ENCODE results near the gene ZNF425. TPM values are rescaled to one million over a fixed set of nuclear protein-coding genes. Genes with fewer than 3 reads are reported as not detected.
"Not testable (repeated sequence)": the region's sequence is repeated elsewhere in the genome, so short reads cannot be mapped to it uniquely, and the experiment has no call there.

ZNF425 gene
- total RNA-seq, 2 donors from 2014 or later = 0.96 to 1.0 TPM

GRCh38 chr7:149103424-149103823 lies 22.7 kb downstream of the ZNF425 start:
- H3K27ac ChIP-seq = no peak overlapping the region
- intact Hi-C loops (cut with DNase I) = no loop called here
- H3K36me3 ChIP-seq = no peaks in the 10 kb centered on the region
- TF ChIP-seq CTCF (IDR thresholded peaks at IDR 0.05) = no peak
- no peaks in the 10 kb centered on the region for H3K4me1 ChIP-seq
- H3K27me3 ChIP-seq = no peaks in the 10 kb centered on the region
- no peak overlapping the region for H3K4me3 ChIP-seq
- DNase-seq = no peak
- no peak overlapping the region for H3K9ac ChIP-seq (ENCODE audit: low read depth in 2 of 2, low read length in 2 of 2)
- no peaks in the 10 kb centered on the region for H3K9me3 ChIP-seq

GRCh38 chr7:149102666-149103065 lies 23.5 kb downstream of the ZNF425 start:
- no peak overlapping the region for H3K9ac ChIP-seq (ENCODE audit: low read depth in 2 of 2, low read length in 2 of 2)
- H3K36me3 ChIP-seq = no peaks in the 10 kb centered on the region
- H3K9me3 ChIP-seq = no peaks in the 10 kb centered on the region
- no peak overlapping the region for H3K4me3 ChIP-seq
- no peaks in the 10 kb centered on the region for H3K27me3 ChIP-seq
- no peak for DNase-seq
- TF ChIP-seq CTCF (IDR thresholded peaks at IDR 0.05) = no peak
- no peak overlapping the region for H3K27ac ChIP-seq
- H3K4me1 ChIP-seq = no peaks in the 10 kb centered on the region
- intact Hi-C loops (cut with DNase I) = no loop called here

- Histone ChIP-seq H3K27ac (no peak overlapping the region), H3K4me3 (no peak overlapping the region), H3K27me3 (no peaks in the 10 kb centered on the region), H3K9ac (ENCODE audit: low read depth in 2 of 2, low read length in 2 of 2) (no peak overlapping the region), H3K9me3 (no peaks in the 10 kb centered on the region), H3K4me1 (no peaks in the 10 kb centered on the region), H3K36me3 (no peaks in the 10 kb centered on the region)
- DNase-seq = no peak
- TF ChIP-seq CTCF (IDR thresholded peaks at IDR 0.05) = no peak
- intact Hi-C loops (cut with DNase I) = no loop called here
Observed at GRCh38 chr7:149100821-149101220, 25.3 kb downstream of the ZNF425 start.

GRCh38 chr7:149099058-149099457 lies 27.1 kb downstream of the ZNF425 start:
- Histone ChIP-seq H3K36me3 (no peaks in the 10 kb centered on the region), H3K9me3 (no peaks in the 10 kb centered on the region), H3K4me3 (no peak overlapping the region), H3K27me3 (no peaks in the 10 kb centered on the region), H3K4me1 (no peaks in the 10 kb centered on the region), H3K9ac (ENCODE audit: low read depth in 2 of 2, low read length in 2 of 2) (no peak overlapping the region), H3K27ac (no peak overlapping the region)
- no peak for DNase-seq
- no peak for TF ChIP-seq CTCF (IDR thresholded peaks at IDR 0.05)
- intact Hi-C loops (cut with DNase I) = no loop called here

- no peaks in the 10 kb centered on the region for H3K27me3 ChIP-seq
- no peaks in the 10 kb centered on the region for H3K9me3 ChIP-seq
- no peak overlapping the region for H3K9ac ChIP-seq (ENCODE audit: low read depth in 2 of 2, low read length in 2 of 2)
- no peak overlapping the region for H3K4me3 ChIP-seq
- intact Hi-C loops (cut with DNase I) = no loop called here
- no peaks in the 10 kb centered on the region for H3K4me1 ChIP-seq
- no peak overlapping the region for H3K27ac ChIP-seq
- no peaks in the 10 kb centered on the region for H3K36me3 ChIP-seq
- no peak for TF ChIP-seq CTCF (IDR thresholded peaks at IDR 0.05)
- no peak for DNase-seq
Observed at GRCh38 chr7:149097088-149097487, 29.0 kb downstream of the ZNF425 start.

GRCh38 chr7:149093228-149093627 lies 32.9 kb downstream of the ZNF425 start:
- no peak overlapping the region for H3K4me3 ChIP-seq
- no peak overlapping the region for H3K9ac ChIP-seq (ENCODE audit: low read depth in 2 of 2, low read length in 2 of 2)
- H3K27ac ChIP-seq = no peak overlapping the region
- TF ChIP-seq CTCF (IDR thresholded peaks at IDR 0.05) = no peak
- no peak for DNase-seq
- peaks cover 3% of the 10 kb centered on the region for H3K4me1 ChIP-seq
- H3K27me3 ChIP-seq = no peaks in the 10 kb centered on the region
- intact Hi-C loops (cut with DNase I) = no loop called here
- no peaks in the 10 kb centered on the region for H3K9me3 ChIP-seq
- H3K36me3 ChIP-seq = no peaks in the 10 kb centered on the region

GRCh38 chr7:149092244-149092643 lies 33.9 kb downstream of the ZNF425 start:
- H3K27ac ChIP-seq = peak overlapping the region; percentile 100
- H3K27me3 ChIP-seq; H3K4me3 ChIP-seq; intact Hi-C loops (cut with DNase I); DNase-seq; H3K36me3 ChIP-seq; H3K4me1 ChIP-seq; H3K9ac ChIP-seq (ENCODE audit: low read depth in 2 of 2, low read length in 2 of 2); H3K9me3 ChIP-seq: not testable (repeated sequence)

Data from colonic mucosa (tissue), 4 donors.